ENCODE results near the gene WDR55. TPM values are rescaled to one million over a fixed set of nuclear protein-coding genes. Genes with fewer than 3 reads are reported as not detected.
A peak's percentile ranks its signal among the peaks of the same experiment; 100 is the strongest.

Gene WDR55
- total and polyA plus RNA-seq, 2 of the 8 experiments (the other 6 are each of a cell fraction or from before 2014, with no cell fraction given), result 15.3 to 22.7 TPM

- Histone ChIP-seq H3K36me3 (ENCODE audit: control insufficient read depth in 2 of 4, insufficient read depth in 4 of 4, low read length in 3 of 4) (peaks cover 12 to 42% (median 32%) of the 10 kb centered on the region in 4 experiments), H3K4me1 (replicated peaks in 1 of 4; ENCODE audit: control insufficient read depth in 3 of 4, insufficient read depth in 4 of 4, low read length in 3 of 4) (peaks cover 0 to 4% (median 0%) of the 10 kb centered on the region in 4 experiments; a peak in 2 of 7 replicates), H3K14ac (ENCODE audit: insufficient read length) (no peak overlapping the region), H3K79me2 (ENCODE audit: control insufficient read depth in 1 of 2, insufficient read depth in 2 of 2, low read length in 2 of 2) (peaks cover 5 to 18% of the 10 kb centered on the region in 2 experiments; a peak in 3 of 4 replicates), H2AFZ (ENCODE audit: low read length) (no peak overlapping the region), H2BK12ac (ENCODE audit: low read depth, low read length) (no peak overlapping the region), H3K27ac (ENCODE audit: low read depth, low read length) (peak overlapping the region; percentile 26; the same call in 1 of the 2 replicates), H3K4ac (replicated peaks; ENCODE audit: insufficient read length, low read depth, low read length) (no peak overlapping the region), H3K56ac (replicated peaks; ENCODE audit: insufficient read length, low read depth, low read length) (peak overlapping the region; percentile 22), H3K4me3 (ENCODE audit: extremely low read depth in 1 of 4, insufficient read depth in 2 of 4, low read depth in 3 of 4, low read length in 4 of 4) (peak overlapping the region; percentile 63 to 86 (median 78)), H4K5ac (ENCODE audit: insufficient read length, low read depth, low read length) (no peak overlapping the region), H4K91ac (replicated peaks; ENCODE audit: insufficient read length, low read length) (no peak overlapping the region), H2BK5ac (ENCODE audit: low read depth, low read length) (no peak overlapping the region), H3K79me1 (ENCODE audit: low read depth, low read length) (no peaks in the 10 kb centered on the region), H4K20me1 (replicated peaks in 1 of 2; ENCODE audit: control insufficient read depth in 1 of 2, insufficient read depth in 2 of 2, low read length in 2 of 2) (peaks cover 0 to 4% of the 10 kb centered on the region in 2 experiments), H2BK20ac (ENCODE audit: low read length) (no peak overlapping the region), H3K9me3 (ENCODE audit: insufficient read depth in 2 of 2, low read depth in 1 of 2, low read length in 1 of 2) (no peaks in the 10 kb centered on the region), H3K9ac (replicated peaks in 1 of 4; ENCODE audit: extremely low read depth in 1 of 4, low read depth in 3 of 4, low read length in 3 of 4) (peak overlapping the region; percentile 65 to 86 (median 78)), H3K4me2 (ENCODE audit: insufficient read depth in 1 of 2, low read depth in 2 of 2, low read length in 2 of 2) (peak overlapping the region; percentile 80 to 81), H3K23me2 (ENCODE audit: low read depth, low read length) (peaks cover 5% of the 10 kb centered on the region; the same call in 1 of the 2 replicates), H2AK5ac (ENCODE audit: low read depth, low read length) (no peak overlapping the region), H3K27me3 (replicated peaks in 1 of 4; ENCODE audit: control insufficient read depth in 3 of 4, extremely low read depth in 1 of 4, insufficient read depth in 3 of 4, low read length in 3 of 4) (no peaks in the 10 kb centered on the region), H3K23ac (ENCODE audit: insufficient read length) (no peak overlapping the region), H2BK15ac (ENCODE audit: low read length) (no peak overlapping the region), H3K18ac (ENCODE audit: extremely low read depth, low read length) (no peak overlapping the region), H4K8ac (ENCODE audit: extremely low read depth, insufficient read depth, low read length) (peak overlapping the region; percentile 90; the same call in 1 of the 2 replicates), H2BK120ac (replicated peaks; ENCODE audit: low read depth, low read length) (no peak overlapping the region)
- no peak for DNase-seq (ENCODE audit: low read depth in 1 of 2, low spot score in 2 of 2)
- ChIA-PET POLR2A (ENCODE audit: partially characterized antibody) (interaction anchor here (0.7 to 7.9 kb wide), 32 partner anchors 8 to 477 kb away, joined by 3 to 87 read pairs (median 5); partner anchors contain the start of genes APBB3, DND1, EIF4EBP3 and HARS1), CTCF (ENCODE audit: partially characterized antibody) (interaction anchor here (0.8 to 1.6 kb wide), 12 partner anchors 8 to 403 kb away, joined by 3 to 6 read pairs (median 4); partner anchors contain the start of genes HARS1 and HARS2)
- 8% methylated on average over 27 of the region's 27 CpGs; no CpG with 5 or more reads in 1 of the 2 experiments for WGBS, 2 experiments (ENCODE audit: extremely low coverage in 1 of 2, insufficient coverage in 1 of 2, insufficient read length in 1 of 2, insufficient replicate concordance in 2 of 2, low coverage in 1 of 2, low lambda C conversion rate in 2 of 2, missing lambda C conversion rate in 1 of 2)
- no peak for FAIRE-seq
- TF ChIP-seq FOSL1 (IDR thresholded peaks at IDR 0.05; ENCODE audit: insufficient read depth, low read depth, low read length), result no peak
- no peak for TF ChIP-seq SAP30 (IDR thresholded peaks at IDR 0.05; ENCODE audit: insufficient read depth, insufficient replicate concordance, low read length)
- TF ChIP-seq TCF12 (IDR thresholded peaks at IDR 0.05; ENCODE audit: low read depth, low read length), result no peak
- no peak for TF ChIP-seq POLR2A (IDR thresholded peaks at IDR 0.05; ENCODE audit: control extremely low read depth in 1 of 2, low read depth in 2 of 2, low read length in 2 of 2)
- no peak for TF ChIP-seq CBX5 (IDR thresholded peaks at IDR 0.05; ENCODE audit: low read depth, low read length)
- TF ChIP-seq RAD21 (IDR thresholded peaks at IDR 0.05 in 1 of 2, conservative IDR thresholded peaks at IDR 0.05 in 1 of 2; ENCODE audit: low read depth in 2 of 2, low read length in 2 of 2), result no peak
These were observed 17.7 kb upstream of the WDR55 start for GRCh38 chr5:140647042-140647419.

Measured in H1 (cell line).